ENCODE measurements around the gene ZNF133.

GRCh38 chr20:18359854-18360253 is 71.5 kb downstream of the ZNF133 start:
- TF ChIP-seq CTCF (IDR thresholded peaks at IDR 0.05) (no peak), POLR2A (IDR thresholded peaks at IDR 0.05) (no peak)
